ENCODE data around the gene TBC1D5.
"Not testable (repeated sequence)": the region's sequence is repeated elsewhere in the genome, so short reads cannot be mapped to it uniquely, and the experiment has no call there.

Gene TBC1D5

GRCh38 chr3:17154221-17154620, 588.2 kb downstream of the TBC1D5 start:
- DNase-seq: no peak

- no peak for DNase-seq
Measured at GRCh38 chr3:17153209-17153608, 589.2 kb downstream of the TBC1D5 start.

- DNase-seq: peak; percentile 80
Measured at GRCh38 chr3:17151598-17152373, 590.6 kb downstream of the TBC1D5 start.

GRCh38 chr3:17149076-17149475, 593.4 kb downstream of the TBC1D5 start:
- DNase-seq: no peak

- DNase-seq: no peak
Measured at GRCh38 chr3:17144665-17144993, 597.8 kb downstream of the TBC1D5 start.

GRCh38 chr3:17143893-17144664, 598.4 kb downstream of the TBC1D5 start:
- no peak for DNase-seq

GRCh38 chr3:17142516-17142915, 599.9 kb downstream of the TBC1D5 start:
- DNase-seq: no peak

- DNase-seq: no peak
Measured at GRCh38 chr3:17141699-17142098, 600.7 kb downstream of the TBC1D5 start.

GRCh38 chr3:17140670-17141505, 601.5 kb downstream of the TBC1D5 start:
- no peak for DNase-seq

- no peak for DNase-seq
Measured at GRCh38 chr3:17138246-17139039, 604.0 kb downstream of the TBC1D5 start.

GRCh38 chr3:17137321-17137826, 605.1 kb downstream of the TBC1D5 start:
- DNase-seq: no peak

GRCh38 chr3:17136136-17136721, 606.2 kb downstream of the TBC1D5 start:
- no peak for DNase-seq

- no peak for DNase-seq
Measured at GRCh38 chr3:17135696-17136095, 606.7 kb downstream of the TBC1D5 start.

GRCh38 chr3:17133632-17134545, 608.5 kb downstream of the TBC1D5 start:
- no peak for DNase-seq

- DNase-seq: no peak
Measured at GRCh38 chr3:17132286-17133115, 609.9 kb downstream of the TBC1D5 start.

- DNase-seq: no peak
Measured at GRCh38 chr3:17130956-17131355, 611.5 kb downstream of the TBC1D5 start.

GRCh38 chr3:17129556-17129955, 612.9 kb downstream of the TBC1D5 start:
- DNase-seq: no peak

GRCh38 chr3:17128671-17129070, 613.8 kb downstream of the TBC1D5 start:
- not testable (repeated sequence) for DNase-seq

- no peak for DNase-seq
Measured at GRCh38 chr3:17125738-17126442, 616.5 kb downstream of the TBC1D5 start.
